Mucosa of gallbladder (tissue), 1 donor: ENCODE data around the gene RASGRF2. TPM values are rescaled to one million over a fixed set of nuclear protein-coding genes. Genes with fewer than 3 reads are reported as not detected.

Experiments
- DNase-seq: peaks from one replicate; pipeline ENCODE4 v3.0.0-alpha.2; 2020; ENCODE audit warnings: low spot score
- total RNA-seq: library from RNA; stranded (reverse); gene quantifications from one replicate; pipeline ENCODE4 v1.2.1, GENCODE V29; 2021
- donor health status: DM: no; HTN: no; CAD: no.

Gene RASGRF2, protein sequence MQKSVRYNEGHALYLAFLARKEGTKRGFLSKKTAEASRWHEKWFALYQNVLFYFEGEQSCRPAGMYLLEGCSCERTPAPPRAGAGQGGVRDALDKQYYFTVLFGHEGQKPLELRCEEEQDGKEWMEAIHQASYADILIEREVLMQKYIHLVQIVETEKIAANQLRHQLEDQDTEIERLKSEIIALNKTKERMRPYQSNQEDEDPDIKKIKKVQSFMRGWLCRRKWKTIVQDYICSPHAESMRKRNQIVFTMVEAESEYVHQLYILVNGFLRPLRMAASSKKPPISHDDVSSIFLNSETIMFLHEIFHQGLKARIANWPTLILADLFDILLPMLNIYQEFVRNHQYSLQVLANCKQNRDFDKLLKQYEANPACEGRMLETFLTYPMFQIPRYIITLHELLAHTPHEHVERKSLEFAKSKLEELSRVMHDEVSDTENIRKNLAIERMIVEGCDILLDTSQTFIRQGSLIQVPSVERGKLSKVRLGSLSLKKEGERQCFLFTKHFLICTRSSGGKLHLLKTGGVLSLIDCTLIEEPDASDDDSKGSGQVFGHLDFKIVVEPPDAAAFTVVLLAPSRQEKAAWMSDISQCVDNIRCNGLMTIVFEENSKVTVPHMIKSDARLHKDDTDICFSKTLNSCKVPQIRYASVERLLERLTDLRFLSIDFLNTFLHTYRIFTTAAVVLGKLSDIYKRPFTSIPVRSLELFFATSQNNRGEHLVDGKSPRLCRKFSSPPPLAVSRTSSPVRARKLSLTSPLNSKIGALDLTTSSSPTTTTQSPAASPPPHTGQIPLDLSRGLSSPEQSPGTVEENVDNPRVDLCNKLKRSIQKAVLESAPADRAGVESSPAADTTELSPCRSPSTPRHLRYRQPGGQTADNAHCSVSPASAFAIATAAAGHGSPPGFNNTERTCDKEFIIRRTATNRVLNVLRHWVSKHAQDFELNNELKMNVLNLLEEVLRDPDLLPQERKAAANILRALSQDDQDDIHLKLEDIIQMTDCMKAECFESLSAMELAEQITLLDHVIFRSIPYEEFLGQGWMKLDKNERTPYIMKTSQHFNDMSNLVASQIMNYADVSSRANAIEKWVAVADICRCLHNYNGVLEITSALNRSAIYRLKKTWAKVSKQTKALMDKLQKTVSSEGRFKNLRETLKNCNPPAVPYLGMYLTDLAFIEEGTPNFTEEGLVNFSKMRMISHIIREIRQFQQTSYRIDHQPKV (N-terminal part only)
- 4.3 TPM for total RNA-seq

DNA sequence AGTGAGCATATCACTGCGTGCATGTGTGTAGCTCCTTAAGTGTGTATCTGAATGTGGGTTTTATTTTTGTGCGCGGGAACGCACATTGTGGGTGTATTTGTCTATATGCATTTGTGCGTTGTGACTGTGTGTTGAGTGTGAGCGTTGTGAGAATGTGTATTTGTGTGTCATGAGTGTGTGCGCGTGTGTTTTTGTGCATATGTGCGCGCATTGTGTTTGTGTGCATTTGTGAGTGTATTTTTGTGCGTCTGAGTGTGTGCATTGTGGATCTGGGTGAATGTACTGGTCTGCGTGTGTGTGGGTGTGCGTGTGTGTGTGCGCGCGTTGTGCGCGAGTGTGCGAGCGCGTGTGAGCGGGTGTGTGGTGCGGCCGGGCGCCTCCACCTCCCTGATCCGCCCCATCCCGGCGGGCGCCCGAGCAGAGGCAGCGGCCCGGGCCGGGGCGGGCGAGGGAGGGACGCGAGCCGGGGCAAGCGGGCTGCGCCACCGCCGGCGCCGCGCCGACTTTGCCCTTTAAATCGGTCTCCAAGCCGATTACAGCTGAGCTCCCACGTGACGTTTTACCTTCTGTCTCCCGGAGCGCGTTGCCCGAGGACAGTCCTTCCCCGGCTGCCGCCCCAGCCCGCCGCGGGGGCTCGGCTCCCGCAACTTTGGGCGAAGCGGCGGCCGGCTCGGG, at the start of gene RASGRF2:
Gene RASGRF2 (plus strand): TSS at position 596 of the 675 bp plus-strand sequence. CDS start 376 bp downstream, outside the sequence.
- no peak for DNase-seq

DNA sequence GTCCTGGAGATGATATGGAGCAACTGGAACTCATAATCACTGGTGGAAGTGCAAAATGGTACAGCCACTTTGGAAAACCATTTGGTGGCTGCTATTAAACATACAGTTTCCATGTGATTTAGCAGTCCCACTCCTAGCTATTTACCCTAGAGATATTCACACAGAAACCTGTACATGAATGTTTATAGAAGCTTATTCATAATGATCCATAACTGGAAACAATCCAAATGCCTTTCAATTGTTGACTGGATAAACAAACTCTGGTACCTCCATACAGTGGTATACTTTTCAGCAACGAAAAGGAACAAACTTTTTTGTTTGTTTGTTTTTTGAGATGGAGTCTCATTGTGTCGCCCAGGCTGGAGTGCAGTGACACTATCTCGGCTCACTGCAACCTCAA, 47.7 kb upstream of the RASGRF2 start:
- DNase-seq = no peak

DNA sequence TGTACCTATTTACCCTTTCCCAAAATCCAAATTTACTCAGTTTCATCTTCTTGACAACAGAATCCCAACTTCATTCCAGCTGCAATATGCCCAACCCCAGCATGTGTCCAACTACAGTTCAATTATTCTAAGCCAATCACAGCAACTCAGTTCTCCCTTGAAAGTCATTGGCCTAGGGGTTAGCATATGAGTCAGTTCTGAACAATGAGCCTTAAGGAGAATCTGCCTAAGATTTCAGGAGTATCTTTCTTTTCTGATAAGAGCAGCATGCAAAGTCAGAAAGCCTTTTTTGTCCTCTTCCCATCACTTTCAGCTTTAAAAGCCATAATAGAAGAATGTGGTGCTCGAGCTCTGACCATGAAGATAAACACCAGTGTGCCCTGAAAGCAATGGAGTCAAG, 44.4 kb upstream of the RASGRF2 start:
- DNase-seq = no peak

DNA sequence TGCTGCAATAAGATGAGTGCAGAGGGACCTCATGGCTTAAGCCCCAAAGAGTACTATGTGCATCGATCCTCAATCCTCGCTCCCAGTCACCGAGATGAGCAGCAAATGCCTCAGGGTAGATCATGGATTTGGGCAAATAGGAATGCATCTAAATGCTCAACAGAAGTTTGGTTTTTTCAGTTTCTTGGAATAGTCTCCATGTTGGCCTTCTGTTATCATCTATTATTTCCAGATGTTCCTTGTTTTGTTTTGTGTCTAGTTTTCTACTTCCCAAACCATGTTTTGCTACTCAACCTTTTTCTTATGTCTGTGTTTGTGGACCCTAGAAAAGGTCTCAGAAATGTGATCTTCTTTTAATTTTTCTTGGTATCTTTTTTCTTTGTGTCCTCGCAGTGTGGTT, 43.5 kb upstream of the RASGRF2 start:
- DNase-seq = no peak

DNA sequence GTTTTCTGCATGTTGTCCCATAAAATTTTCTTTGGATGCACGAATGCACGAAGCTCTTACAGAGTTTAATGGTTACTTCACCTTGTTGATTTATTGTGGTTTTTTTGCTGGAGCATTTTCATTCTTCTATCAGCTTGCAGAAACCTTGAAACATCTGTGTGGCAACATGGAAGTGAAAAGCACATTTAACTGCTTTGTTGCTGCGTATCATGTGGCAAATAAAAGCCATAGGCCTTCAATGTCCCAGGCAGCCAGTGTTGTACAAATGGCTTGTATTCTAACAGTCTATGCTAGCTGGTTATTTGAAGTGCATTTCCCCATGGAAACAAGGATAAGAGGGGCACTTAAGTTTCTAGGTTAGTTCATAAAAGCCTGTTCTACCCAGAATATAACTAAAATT, 42.5 kb upstream of the RASGRF2 start:
- no peak for DNase-seq

DNA sequence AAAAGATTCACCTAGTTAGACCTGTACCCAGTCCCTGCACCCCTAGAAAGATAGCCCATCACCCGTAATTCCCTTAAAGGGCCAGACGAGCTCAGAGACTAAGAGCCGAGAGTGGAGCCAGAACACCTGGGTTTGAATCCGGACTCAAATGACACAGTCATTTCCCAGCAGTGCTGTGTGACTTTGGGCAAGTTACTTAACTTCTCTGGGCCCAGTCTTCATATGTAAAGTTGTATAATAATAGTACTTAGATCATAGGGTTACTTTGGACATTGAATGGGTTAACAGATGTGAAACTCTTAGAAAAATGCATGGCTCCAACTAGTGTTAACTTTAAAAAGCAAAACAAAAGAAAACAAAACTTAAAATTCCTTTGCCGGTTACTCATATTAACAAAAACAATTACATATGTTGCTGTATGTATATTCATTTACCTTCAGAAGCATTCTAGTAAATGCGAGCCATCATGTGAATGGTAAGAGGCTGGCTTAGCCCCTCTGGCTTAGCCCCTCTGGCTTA, 40.4 kb upstream of the RASGRF2 start:
- DNase-seq = no peak

DNA sequence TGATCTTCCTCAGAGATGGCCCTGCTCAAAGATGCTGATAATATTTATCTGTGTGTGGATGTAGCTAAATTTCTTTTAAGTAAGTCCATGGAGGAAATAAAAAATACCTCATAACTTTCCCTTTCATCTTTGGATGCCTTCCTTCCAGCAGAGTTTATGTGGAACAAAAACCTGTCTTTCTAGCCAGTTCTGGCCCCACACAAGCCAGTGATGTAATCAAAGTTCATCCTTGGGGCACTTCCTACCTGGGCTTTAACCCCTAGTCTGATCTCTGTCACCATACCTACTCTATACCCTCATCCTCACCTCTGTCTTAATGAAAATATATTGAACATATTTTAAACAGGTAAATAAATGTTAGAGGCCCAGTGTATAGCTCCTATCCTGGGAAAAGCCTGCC, 39.8 kb upstream of the RASGRF2 start:
- no peak for DNase-seq

DNA sequence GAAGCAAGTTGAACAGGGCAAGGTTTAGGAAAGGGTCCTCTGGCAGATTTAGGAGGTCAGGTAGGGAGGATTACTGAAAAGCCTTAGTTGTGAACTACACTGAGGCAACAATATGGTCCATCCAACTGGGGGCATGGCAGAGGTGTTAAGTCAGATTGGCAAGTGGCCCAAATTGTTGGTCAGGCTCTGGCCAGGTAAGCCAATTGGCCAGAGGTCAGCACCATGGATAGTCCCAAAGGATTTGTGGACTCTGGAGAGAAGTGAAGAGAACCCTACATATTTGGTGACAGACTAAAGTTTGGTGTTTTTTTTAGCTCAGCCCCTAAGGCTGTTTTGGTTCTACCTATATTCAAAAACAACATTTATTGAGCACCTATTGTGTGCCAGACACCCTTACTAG, 39.1 kb upstream of the RASGRF2 start:
- no peak for DNase-seq

DNA sequence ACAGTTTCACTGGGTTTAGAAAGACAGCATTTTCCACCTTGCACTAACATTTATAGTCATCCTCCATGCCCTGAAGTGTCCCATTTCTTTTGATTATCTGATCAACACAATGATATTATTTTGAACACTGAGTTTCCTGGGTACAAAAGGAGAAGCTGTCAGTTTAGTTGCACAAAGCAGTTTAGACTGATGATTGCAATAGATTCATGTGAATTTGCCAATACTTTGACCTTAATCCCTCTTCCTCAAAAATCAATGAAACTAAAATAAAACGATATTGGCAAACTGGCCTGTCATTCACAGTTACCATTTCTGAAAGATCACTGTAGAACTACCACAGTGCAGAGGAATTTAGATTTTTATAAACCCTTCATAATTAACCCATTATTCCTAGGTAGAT, 34.2 kb upstream of the RASGRF2 start:
- DNase-seq = no peak

DNA sequence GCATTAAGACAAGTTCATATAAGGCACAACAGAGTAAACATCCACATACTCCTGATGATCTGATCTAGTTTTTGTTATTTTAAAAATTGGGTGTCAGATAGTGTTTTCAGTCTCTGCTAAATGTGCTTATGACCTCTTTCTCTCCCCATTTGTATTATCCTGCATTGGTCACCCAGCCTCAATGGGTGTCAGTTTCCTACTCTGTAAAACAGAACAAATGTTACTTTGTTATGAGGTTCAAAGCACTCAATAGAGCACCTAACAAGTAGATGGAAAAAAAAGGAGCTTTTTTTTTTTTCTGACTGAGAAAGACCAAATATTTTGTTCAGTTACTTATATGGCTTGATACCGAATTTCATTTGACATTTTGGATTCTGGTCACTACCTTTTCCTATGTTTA, 33.6 kb upstream of the RASGRF2 start:
- DNase-seq = no peak

DNA sequence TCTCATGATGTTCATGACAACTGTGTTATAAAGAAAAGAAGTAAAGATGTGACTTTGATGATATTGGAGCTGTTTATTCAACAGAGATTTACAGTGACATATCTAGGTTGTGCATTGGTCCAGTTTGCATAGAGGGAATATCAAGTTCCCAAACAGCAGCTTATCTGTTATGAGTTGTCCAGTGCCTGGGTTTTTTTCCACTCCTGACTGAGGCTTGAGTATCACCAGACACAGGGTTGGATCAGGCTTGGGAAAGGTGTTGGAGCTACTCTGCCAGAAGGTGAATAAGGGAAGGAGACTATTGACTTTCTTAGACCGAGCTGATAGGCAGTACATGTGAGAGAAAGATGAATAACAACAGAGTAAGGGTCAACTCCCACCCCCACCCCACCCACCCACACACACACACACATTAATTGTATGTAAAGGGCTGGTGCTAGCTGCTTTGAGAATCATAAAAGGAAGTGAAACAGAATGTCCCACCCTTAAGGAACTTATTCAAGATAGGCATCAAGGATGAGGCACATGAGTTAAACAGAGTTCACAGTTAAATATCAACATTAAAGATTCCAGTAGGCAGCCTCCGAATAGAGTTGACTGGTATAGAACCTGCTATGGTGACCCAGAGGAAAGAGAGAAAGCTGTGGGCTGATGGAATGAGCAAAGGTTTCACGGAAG, 33.0 kb upstream of the RASGRF2 start:
- DNase-seq = no peak

DNA sequence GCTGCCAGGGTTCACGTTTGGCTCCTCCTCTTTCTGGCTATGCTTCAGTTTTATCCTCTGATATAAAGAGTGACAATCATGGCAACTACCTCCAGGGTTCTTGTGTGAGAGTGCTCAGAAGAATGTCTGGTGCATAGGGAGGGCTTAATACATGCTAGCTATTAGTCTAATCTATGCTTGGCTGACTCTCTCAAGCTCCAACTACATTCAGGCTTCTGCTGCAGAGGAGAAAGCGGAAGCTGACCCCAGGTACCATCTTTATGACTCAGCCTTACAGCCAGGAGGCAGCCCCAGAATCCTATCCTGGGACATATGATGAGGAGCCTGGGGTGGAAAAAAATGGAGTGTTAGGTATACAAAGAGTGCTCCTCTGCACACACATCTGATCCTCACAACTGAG, 32.1 kb upstream of the RASGRF2 start:
- DNase-seq = no peak

DNA sequence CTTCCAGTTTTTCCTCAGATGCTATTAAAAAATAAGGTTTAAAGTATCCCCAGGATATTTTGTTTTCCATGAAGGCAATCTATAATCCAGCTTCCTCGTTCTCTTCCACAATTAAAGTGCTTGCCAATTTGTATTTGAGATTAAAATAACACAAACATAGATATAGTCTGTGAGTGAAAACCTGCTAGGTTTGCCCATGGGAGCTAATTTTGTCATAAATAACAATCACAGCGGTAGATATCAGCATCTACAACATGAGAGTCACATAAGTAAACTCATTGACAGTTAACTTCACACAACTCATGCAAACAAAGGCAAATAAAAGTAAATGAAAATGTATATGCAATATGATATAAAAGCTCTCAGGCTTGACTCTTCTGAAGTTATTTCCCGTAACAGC, 29.2 kb upstream of the RASGRF2 start:
- DNase-seq = no peak

DNA sequence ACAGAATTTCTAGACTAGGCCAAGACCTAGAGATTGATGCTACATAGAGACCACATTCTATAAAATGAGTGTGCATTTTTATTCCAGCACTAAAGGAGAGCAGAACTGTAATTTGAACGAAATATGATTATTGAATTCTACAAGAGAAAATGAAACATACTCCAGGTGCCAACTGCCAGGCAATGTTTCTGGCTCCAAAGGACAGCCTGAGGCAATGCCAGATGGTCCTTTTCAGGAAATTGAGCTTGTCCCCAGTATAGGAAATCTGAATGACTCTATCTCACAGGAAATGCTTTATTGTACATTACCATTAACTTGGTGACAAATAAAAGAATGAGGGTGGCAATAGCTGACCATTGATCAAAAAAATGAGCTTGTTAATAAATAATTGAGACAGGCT, 28.8 kb upstream of the RASGRF2 start:
- DNase-seq = no peak

DNA sequence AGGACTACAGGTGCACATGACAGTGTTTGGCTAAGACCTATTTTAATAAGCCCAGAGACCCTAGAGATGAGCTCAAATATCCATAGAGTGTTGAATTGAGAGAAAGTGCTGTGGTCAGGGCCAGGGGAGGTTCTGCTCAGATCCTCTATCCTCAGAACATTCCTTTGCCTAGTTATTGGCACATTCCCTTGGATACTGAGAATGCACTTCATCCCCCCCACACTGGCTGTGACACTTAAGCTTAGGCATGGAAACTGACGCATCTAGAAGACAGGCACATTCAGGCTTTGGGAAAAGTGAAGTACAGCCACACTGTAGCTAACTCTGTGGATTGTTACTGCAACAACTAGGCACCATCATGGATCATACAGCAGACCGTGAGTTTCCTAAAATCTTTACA, 27.1 kb upstream of the RASGRF2 start:
- DNase-seq = no peak

DNA sequence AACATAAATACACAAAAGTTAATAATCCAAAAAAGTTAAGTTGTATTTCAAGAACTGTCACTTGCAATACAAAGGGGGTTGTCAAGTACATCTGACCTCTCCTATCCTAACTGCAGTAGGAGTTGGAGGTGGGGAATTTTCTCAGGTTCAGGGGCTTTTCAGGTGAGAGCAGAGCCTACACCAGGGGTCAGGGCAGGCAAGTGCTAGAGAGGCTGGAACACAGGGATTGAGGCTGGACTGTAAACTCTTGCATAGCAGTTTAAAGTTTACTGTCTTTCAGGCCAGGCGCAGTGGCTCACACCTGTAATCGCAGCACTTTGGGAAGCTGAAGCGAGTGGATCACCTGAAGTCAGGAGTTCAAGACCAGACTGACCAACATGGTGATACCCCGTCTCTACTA, 25.4 kb upstream of the RASGRF2 start:
- DNase-seq = no peak

DNA sequence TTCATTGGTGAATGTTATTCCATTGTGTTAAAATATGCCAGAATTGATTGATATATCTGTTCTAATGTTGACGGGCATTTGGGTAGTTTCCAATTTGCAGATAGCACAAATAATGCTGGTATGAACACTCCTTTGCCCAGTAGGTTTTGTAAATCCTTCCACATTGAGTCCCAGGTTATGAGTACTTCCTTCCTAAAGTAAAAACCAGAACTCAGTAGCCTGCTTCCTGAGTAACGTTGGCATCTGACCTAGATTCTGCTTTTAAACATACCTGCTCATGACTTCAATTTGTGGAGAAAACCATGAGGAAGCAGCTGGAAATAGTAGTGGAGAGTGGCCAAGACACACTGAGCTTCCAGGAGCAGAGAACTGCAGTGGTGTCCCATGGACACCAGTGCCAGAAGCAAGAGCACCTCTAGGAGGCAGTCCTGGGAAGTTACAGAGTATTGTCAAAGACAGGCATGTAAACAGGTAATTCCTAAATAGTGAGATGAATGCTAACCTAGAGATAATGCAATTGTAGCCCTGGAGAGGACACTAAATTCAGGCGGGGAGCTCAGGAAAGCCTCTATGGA, 24.3 kb upstream of the RASGRF2 start:
- DNase-seq = no peak

DNA sequence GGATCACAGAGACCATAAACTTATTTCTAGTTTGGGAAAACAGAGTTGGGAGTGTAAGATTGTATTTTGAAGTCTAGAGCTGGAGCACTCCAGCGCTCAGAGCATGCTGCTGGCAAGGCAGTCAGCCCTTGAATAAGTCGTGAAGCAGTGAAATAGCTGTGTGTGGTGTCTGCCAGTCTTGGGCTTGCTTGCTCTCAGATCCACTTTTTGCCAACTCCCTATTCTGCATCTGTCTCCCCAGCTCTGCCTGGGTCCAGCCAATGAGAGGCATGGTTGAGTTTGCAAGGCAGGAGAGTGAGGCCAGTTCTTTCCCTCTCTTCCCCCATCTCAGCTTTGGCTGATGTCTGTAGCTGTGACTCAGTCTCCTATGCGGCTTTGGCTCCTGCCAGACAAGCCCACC, 23.3 kb upstream of the RASGRF2 start:
- DNase-seq = no peak

DNA sequence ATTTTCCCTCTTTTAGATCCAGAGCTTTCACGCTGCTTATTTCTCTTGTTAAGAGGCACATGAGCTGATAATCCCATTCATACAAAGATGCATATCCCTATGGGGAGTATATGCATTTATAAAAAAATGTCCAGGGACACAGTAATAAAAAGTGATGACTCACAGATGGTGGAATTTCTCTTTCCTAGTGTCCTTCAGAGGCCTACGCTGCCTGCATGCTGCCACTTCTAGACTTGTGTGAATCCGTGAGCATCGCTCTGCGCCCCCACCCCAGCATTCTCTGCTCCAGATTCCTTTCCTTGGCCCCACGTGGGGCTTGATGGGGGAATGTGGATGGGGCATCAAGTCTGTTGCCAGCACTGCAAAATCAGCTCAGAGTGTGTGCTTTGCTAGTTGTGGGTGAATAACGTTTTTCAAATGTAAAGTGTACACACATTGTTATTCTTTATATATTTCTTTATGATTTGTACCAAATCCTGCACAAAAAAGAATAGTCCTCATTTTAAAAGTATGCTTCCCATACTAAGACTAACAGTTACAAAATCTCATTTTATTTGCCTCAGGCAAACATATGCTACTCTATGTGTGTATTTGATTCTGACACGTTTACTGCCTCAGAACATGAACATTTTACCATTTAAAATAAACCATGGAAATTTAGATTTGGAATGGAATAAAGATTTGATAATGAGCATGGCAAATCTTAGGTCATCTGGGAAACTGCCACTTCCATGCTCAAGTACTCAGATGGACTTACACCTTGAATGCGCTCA, 22.4 kb upstream of the RASGRF2 start:
- no peak for DNase-seq

DNA sequence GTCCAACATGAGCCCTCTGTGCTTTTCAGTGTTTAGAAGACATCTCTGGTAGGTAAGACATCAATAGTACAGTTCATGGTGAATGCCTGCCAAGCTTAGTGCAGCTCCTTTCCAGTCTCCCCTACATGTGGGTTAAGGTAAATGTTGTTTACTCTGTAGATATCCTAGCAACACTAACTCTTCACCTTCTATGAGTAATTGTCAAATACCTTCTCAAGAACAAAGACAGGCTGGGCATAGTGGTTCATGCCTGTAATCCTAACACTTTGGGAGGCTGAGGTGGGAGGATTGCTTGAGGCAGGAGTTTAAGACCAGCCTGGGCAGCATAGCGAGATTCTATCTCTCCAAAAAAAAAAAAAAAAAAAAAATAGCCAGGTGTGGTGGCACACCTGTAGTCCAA, 18.7 kb upstream of the RASGRF2 start:
- DNase-seq = no peak
